ENCODE results near the gene PLAGL1. TPM values are rescaled to one million over a fixed set of nuclear protein-coding genes. Genes with fewer than 3 reads are reported as not detected.

PLAGL1 gene
- total RNA-seq, 1 donor from 2014 or later = 44.7 TPM

DNA sequence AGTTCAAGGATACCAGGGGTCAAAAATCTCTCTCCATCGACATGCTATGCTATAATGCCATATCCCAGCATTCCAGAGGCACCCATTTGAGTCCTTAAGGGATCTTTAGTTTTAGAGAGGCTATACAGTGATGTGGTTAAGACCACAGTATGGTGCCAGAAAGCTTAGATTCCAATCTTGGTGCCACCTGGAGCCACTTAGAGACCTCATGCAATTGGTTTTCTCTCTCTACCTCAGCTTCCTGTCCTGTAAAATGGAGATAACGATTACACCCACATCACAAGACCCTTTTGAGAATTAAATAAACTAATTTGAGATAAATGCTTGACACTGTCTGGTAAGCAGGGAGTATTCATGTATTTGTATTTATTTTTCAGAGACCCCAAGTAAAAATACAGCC is 39.0 kb downstream of the PLAGL1 start:
- Histone ChIP-seq H3K27me3 (ENCODE audit: low read depth) (no peaks in the 10 kb centered on the region), H3K27ac (no peak overlapping the region), H3K36me3 (no peaks in the 10 kb centered on the region), H3K4me3 (no peak overlapping the region), H3K4me1 (peaks cover 32% of the 10 kb centered on the region), H3K9me3 (no peaks in the 10 kb centered on the region)
- intact Hi-C loops (cut with DNase I) = no loop called here
- ATAC-seq (no peak), DNase-seq (no peak)
- TF ChIP-seq, protein P1, sequence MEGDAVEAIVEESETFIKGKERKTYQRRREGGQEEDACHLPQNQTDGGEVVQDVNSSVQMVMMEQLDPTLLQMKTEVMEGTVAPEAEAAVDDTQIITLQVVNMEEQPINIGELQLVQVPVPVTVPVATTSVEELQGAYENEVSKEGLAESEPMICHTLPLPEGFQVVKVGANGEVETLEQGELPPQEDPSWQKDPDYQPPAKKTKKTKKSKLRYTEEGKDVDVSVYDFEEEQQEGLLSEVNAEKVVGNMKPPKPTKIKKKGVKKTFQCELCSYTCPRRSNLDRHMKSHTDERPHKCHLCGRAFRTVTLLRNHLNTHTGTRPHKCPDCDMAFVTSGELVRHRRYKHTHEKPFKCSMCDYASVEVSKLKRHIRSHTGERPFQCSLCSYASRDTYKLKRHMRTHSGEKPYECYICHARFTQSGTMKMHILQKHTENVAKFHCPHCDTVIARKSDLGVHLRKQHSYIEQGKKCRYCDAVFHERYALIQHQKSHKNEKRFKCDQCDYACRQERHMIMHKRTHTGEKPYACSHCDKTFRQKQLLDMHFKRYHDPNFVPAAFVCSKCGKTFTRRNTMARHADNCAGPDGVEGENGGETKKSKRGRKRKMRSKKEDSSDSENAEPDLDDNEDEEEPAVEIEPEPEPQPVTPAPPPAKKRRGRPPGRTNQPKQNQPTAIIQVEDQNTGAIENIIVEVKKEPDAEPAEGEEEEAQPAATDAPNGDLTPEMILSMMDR (IDR thresholded peaks at IDR 0.05) = no peak

DNA sequence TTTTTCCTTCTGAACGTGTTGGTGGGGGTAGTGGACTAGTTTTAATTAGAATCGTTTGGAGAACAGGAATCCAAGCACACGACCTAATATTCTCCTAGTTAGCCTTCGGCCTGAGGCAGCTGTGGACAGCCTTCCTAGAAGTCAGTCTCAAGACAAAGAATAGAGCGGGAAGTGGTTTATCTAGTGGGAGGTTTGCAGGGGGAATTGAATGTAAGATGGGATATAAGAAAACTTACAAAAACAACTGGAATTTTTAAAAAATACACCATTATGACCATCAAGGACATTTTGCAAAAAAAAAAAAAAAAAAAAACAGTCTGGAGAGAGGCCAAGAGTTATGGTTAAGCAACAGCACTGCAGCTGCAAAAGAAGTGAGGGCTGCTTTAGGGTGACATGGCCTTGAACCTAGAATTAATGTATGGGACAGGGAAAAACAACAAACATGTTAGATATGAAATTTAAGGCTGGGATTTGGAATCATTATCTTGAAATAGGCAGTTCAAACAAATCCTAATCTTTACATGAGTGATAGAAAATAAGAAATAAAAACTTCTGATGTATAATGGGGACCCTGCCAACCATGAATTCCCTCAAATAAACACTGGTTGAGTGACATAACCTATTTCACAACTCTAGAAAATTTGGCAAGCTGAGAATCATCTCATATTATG is 40.2 kb downstream of the PLAGL1 start:
- TF ChIP-seq, protein P1 (IDR thresholded peaks at IDR 0.05) = no peak
- H3K9me3 ChIP-seq = no peaks in the 10 kb centered on the region
- H3K4me1 ChIP-seq = peaks cover 38% of the 10 kb centered on the region
- H3K36me3 ChIP-seq = no peaks in the 10 kb centered on the region
- no peaks in the 10 kb centered on the region for H3K27me3 ChIP-seq (ENCODE audit: low read depth)
- ATAC-seq (no peak), DNase-seq (no peak)
- no peak overlapping the region for H3K27ac ChIP-seq
- H3K4me3 ChIP-seq = no peak overlapping the region
- intact Hi-C loops (cut with DNase I) = no loop called here

DNA sequence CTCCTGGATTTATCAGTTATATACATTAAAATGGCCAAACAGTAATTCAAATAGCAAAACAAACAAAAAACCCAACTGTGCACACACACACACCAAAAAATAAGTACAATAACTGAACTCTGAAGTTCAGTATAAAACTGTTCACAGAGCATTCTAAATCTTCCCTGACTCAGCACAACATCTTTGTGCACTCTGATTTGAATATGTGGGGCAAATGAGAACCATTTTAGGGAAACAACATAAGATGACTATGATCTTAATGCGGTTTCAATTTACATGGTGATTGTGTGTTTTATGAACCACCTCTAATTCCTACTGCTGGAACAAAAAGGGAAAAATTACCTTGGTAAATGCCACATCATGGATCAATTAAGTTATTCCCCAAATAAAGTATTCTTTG is 41.7 kb downstream of the PLAGL1 start:
- no peak overlapping the region for H3K27ac ChIP-seq

DNA sequence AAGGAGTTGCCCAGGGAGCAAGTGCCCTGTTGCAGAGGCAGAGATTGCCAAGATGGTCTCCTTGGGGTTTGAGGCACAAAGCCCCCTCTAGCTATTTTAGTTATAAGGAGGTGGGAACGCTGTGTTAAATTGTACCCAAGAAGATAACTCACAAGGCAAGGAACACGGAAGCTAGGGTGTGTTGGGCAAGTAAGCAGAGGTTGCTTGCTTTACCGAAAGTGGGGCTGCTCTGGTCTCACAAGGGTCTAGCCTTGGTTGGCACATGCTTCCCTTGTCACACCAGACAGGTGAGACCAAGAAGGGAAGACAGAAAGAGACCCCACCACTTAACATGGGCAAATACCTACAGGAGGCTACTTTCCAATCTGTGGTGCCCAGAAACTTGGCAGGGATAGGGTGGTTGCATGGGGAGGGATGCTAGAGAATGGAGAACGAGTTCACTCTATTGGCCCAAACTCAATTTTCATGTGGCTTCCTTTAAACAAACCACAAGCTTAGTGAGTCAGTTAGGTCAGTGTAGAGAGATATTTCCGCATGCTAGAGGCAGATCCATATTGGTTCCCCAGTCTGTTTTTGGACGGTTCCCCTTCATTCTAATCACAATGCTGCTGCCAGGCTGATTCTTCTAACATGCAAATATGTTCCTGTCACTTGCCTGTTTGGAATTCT is 42.4 kb downstream of the PLAGL1 start:
- Histone ChIP-seq H3K4me1 (peaks cover 40% of the 10 kb centered on the region), H3K4me3 (no peak overlapping the region), H3K27ac (no peak overlapping the region), H3K9me3 (no peaks in the 10 kb centered on the region), H3K36me3 (no peaks in the 10 kb centered on the region), H3K27me3 (ENCODE audit: low read depth) (no peaks in the 10 kb centered on the region)
- TF ChIP-seq, protein P1 (IDR thresholded peaks at IDR 0.05) = no peak
- intact Hi-C loops (cut with DNase I) = no loop called here
- DNase-seq = no peak
- peak in 1 of 2 donors; percentile 71 for ATAC-seq

More for the DNA sequence above, 41.7 kb downstream of the PLAGL1 start:
- intact Hi-C loops (cut with DNase I) = no loop called here
- ATAC-seq (no peak), DNase-seq (no peak)
- H3K4me1 ChIP-seq = peaks cover 40% of the 10 kb centered on the region
- no peak overlapping the region for H3K4me3 ChIP-seq
- no peaks in the 10 kb centered on the region for H3K36me3 ChIP-seq
- H3K27me3 ChIP-seq (ENCODE audit: low read depth) = no peaks in the 10 kb centered on the region
- TF ChIP-seq, protein P1 (IDR thresholded peaks at IDR 0.05) = no peak
- H3K9me3 ChIP-seq = no peaks in the 10 kb centered on the region

- no peak for DNase-seq
- peaks cover 40% of the 10 kb centered on the region for H3K4me1 ChIP-seq
- intact Hi-C loops (cut with DNase I) = no loop called here
Observed at GRCh38 chr6:143964674-143965081, 43.4 kb downstream of the PLAGL1 start.

More at GRCh38 chr6:143964674-143965081, 43.4 kb downstream of the PLAGL1 start:
- no peaks in the 10 kb centered on the region for H3K27me3 ChIP-seq (ENCODE audit: low read depth)
- no peak for ATAC-seq
- TF ChIP-seq, protein P1 (IDR thresholded peaks at IDR 0.05) = no peak
- no peaks in the 10 kb centered on the region for H3K36me3 ChIP-seq
- no peak overlapping the region for H3K27ac ChIP-seq
- no peak overlapping the region for H3K4me3 ChIP-seq
- H3K9me3 ChIP-seq = no peaks in the 10 kb centered on the region

All from lower lobe of right lung (tissue), 2 donors.